Panc1 (cell line): Measurements from ENCODE around the gene MDN1. TPM values are rescaled to one million over a fixed set of nuclear protein-coding genes. Genes with fewer than 3 reads are reported as not detected.

Source experiments
- ATAC-seq: fragments of 200-7000 bp; cut with Tn5 transposase; 2 replicates; pipeline ENCODE4 v1.9.1; 2020; ENCODE audit warnings: mild to moderate bottlenecking, moderate library complexity
- BruUV-seq: library from RNA; stranded (reverse); fragments of 400-500 nt; replicated peaks from 2 replicates; lab custom pipeline; 2021; lab: Mats Ljungman, UMichigan
- CTCF ChIA-PET: fragments of 300-600 bp; sonication (Branson Sonifier 250); formaldehyde crosslinking; loops from one replicate; lab custom pipeline; 2022; ENCODE audit warnings: antibody characterized with exemption; lab: Charles Lee
- POLR2A ChIA-PET: fragments of 300-600 bp; sonication (Branson Sonifier 250); formaldehyde crosslinking; loops from one replicate; lab custom pipeline; 2022; ENCODE audit warnings: antibody characterized with exemption; lab: Charles Lee
- DNase-seq: peaks from one replicate; pipeline ENCODE4 v3.0.0-alpha.2; 2010; ENCODE audit warnings: low read depth, low spot score
- H3K27ac ChIP-seq: 2 replicates; pipeline ENCODE4 v1.5.1; 2011; ENCODE audit warnings: mild to moderate bottlenecking, low read length, inconsistent platforms
- H3K27me3 ChIP-seq: fragments of 200-500 bp; sonication (Bioruptor generic); 2 replicates; pipeline ENCODE4 v1.6.0; 2014; ENCODE audit warnings: low read length, inconsistent platforms; ENCODE audit not compliant: control insufficient read depth, insufficient read depth
- H3K36me3 ChIP-seq: fragments of 200-500 bp; sonication (Bioruptor generic); 2 replicates; pipeline ENCODE4 v1.5.1; 2014; ENCODE audit warnings: inconsistent platforms, mild to moderate bottlenecking, low read length, moderate library complexity; ENCODE audit not compliant: control insufficient read depth, insufficient read depth
- H3K4me1 ChIP-seq: 2 replicates; pipeline ENCODE4 v1.5.1; 2011; ENCODE audit warnings: inconsistent platforms, mild to moderate bottlenecking, low read length, moderate library complexity; ENCODE audit not compliant: control insufficient read depth, insufficient read depth
- H3K4me3 ChIP-seq, 2 experiments: 2 replicates each; pipeline ENCODE4 v1.5.1; 2011 to 2012; ENCODE audit warnings: low read depth in 2 of 2, low read length in 2 of 2, mild to moderate bottlenecking in 2 of 2, inconsistent platforms in 1 of 2, moderate library complexity in 1 of 2
- H3K9me3 ChIP-seq: fragments of 200-500 bp; sonication (Bioruptor generic); 2 replicates; pipeline ENCODE4 v1.5.1; 2014; ENCODE audit warnings: low read depth, mild to moderate bottlenecking, inconsistent platforms, low read length, moderate library complexity; ENCODE audit not compliant: control insufficient read depth, insufficient read depth
- CTCF ChIP-seq: fragments of 450-650 bp; IDR thresholded peaks from 2 replicates; pipeline ENCODE4 v1.5.1; 2017; ENCODE audit warnings: mild to moderate bottlenecking
- POLR2AphosphoS5 ChIP-seq: IDR thresholded peaks from 2 replicates; pipeline ENCODE4 v1.6.1; 2012; ENCODE audit warnings: mild to moderate bottlenecking, low read depth, low read length, moderate library complexity
- REST ChIP-seq, 2 experiments: IDR thresholded peaks; 2 replicates each; pipeline ENCODE4 v1.6.1; 2011 to 2012; ENCODE audit warnings: low read depth in 2 of 2, control low read depth in 1 of 2, low read length in 1 of 2, mild to moderate bottlenecking in 1 of 2, moderate library complexity in 1 of 2; ENCODE audit not compliant: insufficient read depth in 1 of 2
- SIN3A ChIP-seq: IDR thresholded peaks from 2 replicates; pipeline ENCODE4 v1.6.1; 2012; ENCODE audit warnings: low read depth, mild to moderate bottlenecking, low read length, moderate library complexity, borderline replicate concordance; ENCODE audit not compliant: insufficient read depth
- TCF7L2 ChIP-seq: IDR thresholded peaks from 2 replicates; pipeline ENCODE4 v1.6.1; 2011; ENCODE audit warnings: mild to moderate bottlenecking, low read depth, low read length, inconsistent platforms
- in situ Hi-C: cut with HindIII; loops from 2 replicates; pipeline ENCODE4 v1.10.0; 2016; ENCODE audit warnings: low sequenced_read_pairs, low pct_unique_long_range_greater_than_20kb
- intact Hi-C: fragments of 100-400 bp; cut with micrococcal nuclease; formaldehyde crosslinking; loops from one replicate; pipeline ENCODE4 v1.10.0; 2022; ENCODE audit not compliant: unreplicated experiment
- total RNA-seq: library from RNA; stranded (reverse); gene quantifications from one replicate; pipeline ENCODE4 v1.2.1, GENCODE V29; 2021; ENCODE audit not compliant: unreplicated experiment

MDN1 gene
- total RNA-seq, 1 experiment from 2014 or later, result 47.8 TPM

- POLR2A ChIA-PET, result no interaction called here
- ATAC-seq (no peak), DNase-seq (no peak)
- intact Hi-C loops, result no loop called here
- no peaks in the 10 kb centered on the region; the same call in 1 of the 2 replicates for H3K36me3 ChIP-seq
- H3K4me3 ChIP-seq, result no peak overlapping the region
- in situ Hi-C loops, result no loop called here
- H3K9me3 ChIP-seq, result no peaks in the 10 kb centered on the region
- TF ChIP-seq REST (IDR thresholded peaks at IDR 0.05; ENCODE audit: insufficient read depth in 1 of 2, low read depth in 2 of 2, low read length in 1 of 2) (no peak), POLR2AphosphoS5 (no peak), TCF7L2 (no peak), SIN3A (no peak), CTCF (no peak)
- no peak overlapping the region for H3K27ac ChIP-seq
- H3K4me1 ChIP-seq, result no peaks in the 10 kb centered on the region
- CTCF ChIA-PET, result interaction anchor here (0.7 kb wide), 1 partner anchor 452 kb away, joined by 3 read pairs; no protein-coding TSS in a partner anchor
- no peaks in the 10 kb centered on the region for H3K27me3 ChIP-seq
- no TSS peak for BruUV-seq
Measured at GRCh38 chr6:89799756-89800155, 19.8 kb downstream of the MDN1 start.

GRCh38 chr6:89799096-89799495 lies 20.5 kb downstream of the MDN1 start:
- DNase-seq (no peak), ATAC-seq (no peak)
- H3K4me1 ChIP-seq, result no peaks in the 10 kb centered on the region
- H3K9me3 ChIP-seq, result no peaks in the 10 kb centered on the region
- H3K36me3 ChIP-seq, result no peaks in the 10 kb centered on the region; the same call in 1 of the 2 replicates
- ChIA-PET CTCF (interaction anchor here (0.7 kb wide), 1 partner anchor 451 kb away, joined by 3 read pairs; no protein-coding TSS in a partner anchor), POLR2A (no interaction called here)
- intact Hi-C loops, result no loop called here
- TF ChIP-seq CTCF (no peak), SIN3A (no peak), POLR2AphosphoS5 (no peak), REST (IDR thresholded peaks at IDR 0.05; ENCODE audit: insufficient read depth in 1 of 2, low read depth in 2 of 2, low read length in 1 of 2) (no peak), TCF7L2 (no peak)
- H3K27me3 ChIP-seq, result no peaks in the 10 kb centered on the region
- no TSS peak for BruUV-seq
- H3K27ac ChIP-seq, result no peak overlapping the region
- in situ Hi-C loops, result no loop called here
- no peak overlapping the region for H3K4me3 ChIP-seq
